Measurements from ENCODE around the gene CNGA1.
A peak's percentile ranks its signal among the peaks of the same experiment; 100 is the strongest.

CNGA1 gene

GRCh38 chr4:48016141-48017107, at the start of gene CNGA1, which contains the start of gene NIPAL1:
Gene CNGA1, minus strand, starts transcription at chr4:48016681. Its CDS starts 63,992 bp downstream, at chr4:47952689.
Gene NIPAL1, plus strand, starts transcription at chr4:48016772. Its CDS starts 68 bp downstream, at chr4:48016840.
- peak; percentile 89 for DNase-seq

DNA sequence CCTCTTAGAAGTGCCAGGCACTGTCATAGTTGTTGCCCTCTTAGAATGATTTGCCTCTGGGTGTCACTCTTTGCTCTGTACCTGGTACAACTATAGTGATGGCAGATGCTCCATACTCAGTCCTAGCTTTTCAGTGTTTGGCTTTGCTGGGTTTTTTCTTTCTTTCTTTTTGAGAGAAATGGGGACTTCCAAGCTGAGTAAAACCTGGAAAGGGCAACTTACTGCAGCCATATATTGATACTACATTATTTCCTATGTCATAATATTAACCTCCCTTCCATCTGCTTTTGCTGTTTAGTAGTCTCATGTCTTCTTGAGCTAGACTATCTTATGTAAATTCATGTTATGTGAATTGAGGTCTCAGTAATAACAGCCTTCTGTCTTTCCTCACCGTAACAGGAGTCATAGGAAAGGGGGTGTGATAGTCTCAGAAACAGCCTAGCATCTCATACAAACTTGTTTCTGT, 49.1 kb upstream of the CNGA1 start:
- DNase-seq, result no peak

DNA sequence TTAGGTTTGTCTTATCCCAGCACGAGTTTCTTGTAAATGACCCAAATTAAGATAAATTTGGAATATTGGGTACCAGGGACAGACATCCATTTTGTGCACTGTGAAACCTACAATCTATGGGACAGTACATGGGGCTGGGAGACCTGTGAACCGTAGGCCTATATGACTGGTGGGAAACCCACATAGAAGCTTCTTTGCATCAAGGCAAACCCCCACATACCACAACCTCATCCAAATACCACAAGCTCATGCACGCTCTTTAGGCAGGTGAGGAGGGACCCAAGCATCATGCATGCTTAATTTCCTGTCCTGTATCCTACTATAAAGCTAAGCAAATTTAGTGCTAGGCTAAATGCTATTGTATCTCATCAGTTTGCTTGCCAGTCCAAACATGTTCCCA, 47.9 kb upstream of the CNGA1 start:
- DNase-seq, result no peak

- no peak for DNase-seq
Measured at GRCh38 chr4:48058617-48059530, 42.4 kb upstream of the CNGA1 start.

DNA sequence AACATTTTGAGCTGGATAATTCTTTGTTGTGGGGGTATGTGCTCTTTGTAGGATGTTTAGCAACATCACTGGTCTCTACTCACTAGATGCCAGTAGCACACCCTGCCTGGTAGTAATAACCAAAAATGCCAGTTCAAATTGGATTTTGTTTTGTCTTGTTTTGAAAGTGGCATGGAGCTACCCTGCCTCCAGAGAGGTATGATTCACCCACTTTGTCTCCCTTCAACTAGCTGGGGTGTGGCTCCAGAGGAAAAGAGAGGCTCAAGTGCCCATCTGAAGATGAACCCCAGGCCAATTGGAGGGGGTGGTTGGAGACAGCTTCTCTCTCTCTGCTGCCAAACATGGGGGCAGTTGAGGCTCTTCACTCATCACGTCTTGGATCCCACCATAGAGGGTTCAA, 34.6 kb upstream of the CNGA1 start:
- no peak for DNase-seq

DNA sequence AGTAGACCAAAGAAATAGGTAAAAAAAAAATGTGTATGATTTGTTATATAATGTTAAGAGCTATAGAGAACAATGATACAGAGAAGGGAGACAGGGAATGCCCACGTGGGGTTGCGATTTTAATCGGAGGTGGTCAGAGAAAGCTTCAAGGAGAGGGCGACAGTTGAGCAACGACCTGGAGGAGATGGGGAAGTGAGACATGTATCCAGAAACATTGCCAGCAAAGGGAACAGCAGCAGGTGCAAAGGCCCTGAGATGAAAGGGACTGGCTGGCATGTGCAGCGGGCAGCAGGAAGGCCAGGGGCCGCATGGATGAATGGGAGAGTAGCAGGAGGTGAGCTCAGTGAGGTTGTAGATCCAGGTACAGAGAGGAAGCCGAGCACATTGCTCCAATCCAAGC, 33.0 kb upstream of the CNGA1 start:
- DNase-seq, result no peak

GRCh38 chr4:48047896-48048295, 31.4 kb upstream of the CNGA1 start:
- no peak for DNase-seq

DNA sequence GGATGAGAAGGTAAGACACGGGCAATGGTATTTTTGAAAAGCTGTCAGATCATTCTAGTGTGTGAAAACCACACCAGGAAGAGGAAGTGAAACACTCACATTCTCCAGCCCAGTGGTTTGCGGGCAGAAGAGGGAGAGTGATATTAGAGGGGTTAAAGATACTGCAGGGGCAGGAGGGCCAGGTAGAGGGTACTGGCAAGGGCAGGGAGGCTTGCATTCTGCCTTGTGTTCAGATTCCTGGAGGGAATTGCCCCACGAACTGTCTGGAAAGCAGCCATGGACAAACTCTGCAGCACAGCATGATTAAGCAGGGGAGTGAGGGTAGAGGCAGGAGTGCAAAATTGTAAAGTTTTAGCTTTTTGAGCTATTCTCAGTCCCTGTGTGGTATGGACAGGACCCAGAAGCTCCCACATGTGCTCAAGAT, 31.0 kb upstream of the CNGA1 start:
- DNase-seq, result no peak

- DNase-seq, result no peak
Measured at GRCh38 chr4:48046059-48046458, 29.6 kb upstream of the CNGA1 start.

- DNase-seq, result no peak
Measured at GRCh38 chr4:48044298-48044697, 27.8 kb upstream of the CNGA1 start.

DNA sequence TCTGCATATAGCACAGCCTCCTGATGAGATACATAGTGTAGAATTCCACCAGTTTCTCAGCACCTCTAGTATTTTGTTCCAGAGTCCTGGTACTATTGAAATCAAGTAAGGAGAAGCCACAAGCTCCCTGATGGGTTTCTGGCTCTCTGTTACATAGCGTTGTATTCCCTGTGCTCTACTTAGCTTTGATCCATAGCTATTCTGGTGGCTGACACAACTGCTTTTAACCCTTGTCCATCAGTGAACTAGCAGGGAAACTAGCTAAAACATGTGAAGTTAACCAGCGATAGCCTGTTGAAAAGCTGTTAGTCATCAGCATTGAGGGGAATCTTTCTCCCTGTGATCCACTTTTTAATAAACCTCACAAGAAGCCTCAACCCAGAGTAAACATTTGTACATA, 27.0 kb upstream of the CNGA1 start:
- DNase-seq, result no peak

GRCh38 chr4:48042979-48043461, 26.5 kb upstream of the CNGA1 start:
- DNase-seq, result no peak

DNA sequence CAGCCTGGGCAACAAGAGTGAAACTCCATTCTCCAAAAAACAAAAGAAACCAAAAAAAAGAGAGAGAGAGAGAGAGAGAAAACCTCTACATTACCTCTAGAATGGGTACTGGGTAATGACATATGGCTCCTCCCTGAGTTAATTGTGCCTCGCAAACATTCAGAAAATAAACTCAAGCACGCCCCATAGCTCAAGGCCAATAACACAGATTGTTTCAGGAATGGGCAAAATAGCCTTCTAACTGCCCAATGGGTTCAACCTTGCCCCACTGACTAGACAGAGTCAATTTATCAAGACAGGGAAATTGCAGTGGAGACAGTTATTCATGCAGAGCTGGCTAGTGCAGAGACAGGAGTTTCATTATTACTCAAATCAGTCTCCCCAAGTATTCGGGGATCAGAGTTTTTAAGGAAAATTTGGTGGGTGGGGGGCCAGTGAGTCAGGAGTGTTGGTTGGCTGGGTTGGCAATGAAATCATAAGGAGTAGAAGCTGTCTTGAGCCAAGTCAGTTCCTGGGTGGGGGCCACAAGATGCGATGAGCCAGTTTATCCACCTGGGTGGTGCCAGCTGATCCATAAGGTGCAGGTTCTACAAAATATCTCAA, 25.2 kb upstream of the CNGA1 start:
- no peak for DNase-seq

GRCh38 chr4:48039561-48039960, 23.1 kb upstream of the CNGA1 start:
- DNase-seq, result no peak

DNA sequence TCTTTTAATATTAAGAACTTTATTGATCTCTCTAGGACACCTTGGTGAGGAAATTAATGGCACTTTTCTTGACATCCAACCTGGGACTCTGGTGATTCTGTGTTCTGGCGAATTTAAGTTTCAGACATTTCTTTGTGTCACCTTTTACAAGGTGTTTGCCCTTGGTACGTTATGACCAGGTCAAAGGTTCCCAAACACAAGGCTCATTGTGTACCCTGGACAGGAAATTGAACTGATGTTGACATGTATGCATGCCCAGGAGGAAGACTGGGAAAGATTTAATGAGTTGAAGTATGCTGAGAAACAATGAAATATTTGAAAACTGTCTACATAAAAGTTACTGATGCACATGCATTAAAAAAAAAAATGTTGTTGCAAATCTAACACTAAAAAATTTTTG, 22.2 kb upstream of the CNGA1 start:
- DNase-seq, result no peak

GRCh38 chr4:48037117-48037462, 20.6 kb upstream of the CNGA1 start:
- DNase-seq, result no peak

DNA sequence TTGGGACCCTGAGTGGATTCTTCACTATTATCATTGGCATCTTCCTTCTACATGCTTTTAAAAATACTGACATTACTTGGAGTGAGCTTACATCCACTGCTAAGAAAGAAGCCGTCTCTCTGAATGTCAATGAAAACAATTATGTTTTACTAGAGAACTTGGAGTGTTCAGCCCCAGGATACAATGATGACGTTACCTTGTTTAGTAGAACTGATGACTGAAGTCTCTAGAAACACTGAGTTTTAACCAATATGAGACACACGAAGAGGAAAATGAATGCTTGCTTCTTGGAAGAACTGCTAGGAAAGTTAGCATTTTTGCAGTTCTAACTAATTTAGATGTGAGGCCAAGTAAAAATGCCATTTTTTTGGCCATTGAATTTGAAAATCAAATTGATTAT, 19.5 kb upstream of the CNGA1 start:
- DNase-seq, result no peak

DNA sequence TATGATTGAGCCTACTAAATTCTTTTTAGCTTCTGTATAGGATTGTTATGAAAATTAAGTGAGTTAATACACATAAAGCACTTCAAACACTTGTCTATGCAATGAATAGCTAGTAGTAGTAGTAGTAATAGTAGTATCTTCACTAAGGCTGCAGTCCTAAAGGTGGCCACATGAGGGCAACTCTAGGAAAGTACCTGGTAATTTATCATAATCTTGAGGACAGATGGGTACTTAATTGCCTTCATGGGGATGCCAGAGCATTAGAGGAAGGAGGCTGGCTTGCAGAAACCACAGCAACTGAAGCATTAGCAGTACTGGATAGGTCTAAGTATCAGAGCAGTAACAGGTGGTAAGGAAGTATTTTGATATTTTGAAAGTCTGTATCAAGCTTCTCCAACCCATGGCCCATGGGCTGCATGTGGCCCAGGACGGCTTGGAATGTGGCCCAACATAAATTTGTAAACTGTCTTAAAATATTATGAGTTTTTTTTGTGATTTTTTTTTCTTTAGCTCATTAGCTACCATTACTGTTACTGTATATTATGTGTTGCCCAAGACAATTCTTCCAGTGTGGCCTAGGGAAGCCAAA, 17.4 kb upstream of the CNGA1 start:
- DNase-seq, result no peak

GRCh38 chr4:48033412-48033811, 16.9 kb upstream of the CNGA1 start:
- no peak for DNase-seq

- no peak for DNase-seq
Measured at GRCh38 chr4:48032721-48033120, 16.2 kb upstream of the CNGA1 start.

- no peak for DNase-seq
Measured at GRCh38 chr4:48031802-48032525, 15.5 kb upstream of the CNGA1 start.

- DNase-seq, result no peak
Measured at GRCh38 chr4:48030470-48030869, 14.0 kb upstream of the CNGA1 start.
